ENCODE data around the gene NGEF.

GRCh38 chr2:232894251-232894650 lies 118.8 kb downstream of the NGEF start:
- TF ChIP-seq CTCF (conservative IDR thresholded peaks at IDR 0.05) (no peak), ZFX (IDR thresholded peaks at IDR 0.05) (no peak)
